Measurements from ENCODE around the gene MDGA2.

- TF ChIP-seq CTCF (conservative IDR thresholded peaks at IDR 0.05 in 1 of 2, IDR thresholded peaks at IDR 0.05 in 1 of 2; ENCODE audit: low read depth in 1 of 2, low read length in 2 of 2) (no peak), EZH2 (IDR thresholded peaks at IDR 0.05; ENCODE audit: low read length, missing control alignments) (no peak)
These were observed 68.8 kb downstream of the MDGA2 start for GRCh38 chr14:47606566-47606965.
